Activated T-cell treated with anti-CD3 and anti-CD28 coated beads, Interleukin-2, amount 50 U/mL, for 4 hours (primary cell): Measurements from ENCODE around the gene CDK5RAP2. TPM values are rescaled to one million over a fixed set of nuclear protein-coding genes. Genes with fewer than 3 reads are reported as not detected.
"Not testable (repeated sequence)": the region's sequence is repeated elsewhere in the genome, so short reads cannot be mapped to it uniquely, and the experiment has no call there.

Source experiments
- ATAC-seq, 2 donors: fragments of 200-7000 bp; cut with Tn5 transposase; one replicate each; pipeline ENCODE4 v1.10.0; 2021
- DNase-seq: peaks from one replicate; pipeline ENCODE4 v3.0.0-alpha.2; 2020
- H3K27me3 Mint-ChIP-seq: one replicate; pipeline ENCODE4 v1.8.0; 2021; ENCODE audit warnings: low read depth, mixed read lengths
- H3K36me3 Mint-ChIP-seq: one replicate; pipeline ENCODE4 v1.8.0; 2022; ENCODE audit warnings: mixed read lengths; ENCODE audit not compliant: insufficient read depth
- H3K4me1 Mint-ChIP-seq: one replicate; pipeline ENCODE4 v1.8.0; 2021; ENCODE audit warnings: low read depth, mixed read lengths
- H3K4me3 Mint-ChIP-seq: one replicate; pipeline ENCODE4 v1.8.0; 2021; ENCODE audit warnings: mild to moderate bottlenecking, moderate library complexity, mixed read lengths
- H3K9me3 Mint-ChIP-seq: one replicate; pipeline ENCODE4 v1.8.0; 2021; ENCODE audit warnings: mixed read lengths
- total RNA-seq, 3 donors: library from RNA; stranded (reverse); gene quantifications; one replicate each; pipeline ENCODE4 v1.2.1, GENCODE V29; 2021

Gene CDK5RAP2
- total RNA-seq, 3 donors from 2014 or later = 34.2 to 36.2 (median 35.1) TPM

DNA sequence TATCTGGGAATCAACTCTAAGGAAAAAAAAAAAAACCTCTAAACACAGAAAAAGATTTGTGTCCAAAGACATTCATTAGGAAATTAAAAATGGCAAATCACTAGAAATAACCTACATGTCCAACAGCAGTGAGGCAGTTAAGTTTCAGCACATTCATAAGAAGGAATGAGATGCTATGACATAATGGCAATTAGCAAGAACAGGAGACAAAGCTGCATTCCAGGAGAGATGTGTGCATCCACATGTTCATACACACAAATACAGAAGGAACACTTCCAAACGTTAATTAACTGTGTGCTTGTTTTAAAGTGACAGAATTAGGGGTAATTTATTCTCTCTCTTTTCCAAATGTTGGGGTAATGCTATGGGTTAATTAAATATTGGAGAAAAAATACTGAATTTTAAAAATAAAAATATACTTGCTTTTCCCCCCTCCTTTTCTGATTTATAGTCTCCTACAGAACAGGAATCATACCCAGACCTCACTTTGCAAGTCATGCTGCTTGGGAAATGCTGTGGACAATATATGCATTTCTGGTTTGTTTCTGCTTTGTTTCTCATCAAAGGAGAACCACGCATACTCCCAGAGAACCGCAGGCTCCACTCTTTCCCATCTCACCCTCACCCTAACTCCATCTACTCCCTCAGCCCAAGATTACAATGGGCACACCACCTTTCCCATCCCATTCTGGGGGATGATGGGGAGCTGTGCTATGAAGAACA is 114.1 kb downstream of the CDK5RAP2 start:
- no peak for ATAC-seq
- DNase-seq = no peak
- Mint-ChIP-seq H3K4me3 (no peak overlapping the region), H3K4me1 (no peaks in the 10 kb centered on the region), H3K36me3 (peaks cover 48% of the 10 kb centered on the region), H3K27me3 (no peaks in the 10 kb centered on the region), H3K9me3 (no peaks in the 10 kb centered on the region)

DNA sequence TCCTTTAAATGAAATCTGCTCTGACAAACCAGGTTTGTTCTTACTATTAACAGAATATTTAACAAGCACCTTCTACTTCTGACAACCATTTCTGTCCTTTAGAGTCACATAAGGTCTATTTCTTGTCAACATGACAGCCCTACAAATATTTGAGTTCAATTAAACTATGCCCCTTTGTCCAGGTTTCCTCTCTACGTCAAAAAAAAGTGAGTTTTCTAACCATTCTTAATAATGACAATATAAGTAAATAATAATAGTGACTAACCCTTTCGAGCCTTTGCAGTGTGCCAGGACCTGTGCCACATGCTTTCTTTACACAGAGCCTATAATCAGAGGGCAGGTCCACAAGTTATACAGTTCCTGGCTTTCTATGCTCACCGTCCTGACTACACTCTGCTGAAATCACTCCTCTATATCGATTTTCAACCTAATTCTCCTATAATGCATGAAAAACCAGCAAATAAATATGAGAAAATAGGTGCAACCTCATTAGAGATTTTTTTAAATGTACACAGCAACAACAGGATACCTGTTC is 115.0 kb downstream of the CDK5RAP2 start:
- ATAC-seq = no peak
- no peak overlapping the region for H3K4me3 Mint-ChIP-seq
- no peaks in the 10 kb centered on the region for H3K27me3 Mint-ChIP-seq
- H3K4me1 Mint-ChIP-seq = no peaks in the 10 kb centered on the region
- no peaks in the 10 kb centered on the region for H3K9me3 Mint-ChIP-seq
- DNase-seq = no peak
- H3K36me3 Mint-ChIP-seq = peaks cover 50% of the 10 kb centered on the region

DNA sequence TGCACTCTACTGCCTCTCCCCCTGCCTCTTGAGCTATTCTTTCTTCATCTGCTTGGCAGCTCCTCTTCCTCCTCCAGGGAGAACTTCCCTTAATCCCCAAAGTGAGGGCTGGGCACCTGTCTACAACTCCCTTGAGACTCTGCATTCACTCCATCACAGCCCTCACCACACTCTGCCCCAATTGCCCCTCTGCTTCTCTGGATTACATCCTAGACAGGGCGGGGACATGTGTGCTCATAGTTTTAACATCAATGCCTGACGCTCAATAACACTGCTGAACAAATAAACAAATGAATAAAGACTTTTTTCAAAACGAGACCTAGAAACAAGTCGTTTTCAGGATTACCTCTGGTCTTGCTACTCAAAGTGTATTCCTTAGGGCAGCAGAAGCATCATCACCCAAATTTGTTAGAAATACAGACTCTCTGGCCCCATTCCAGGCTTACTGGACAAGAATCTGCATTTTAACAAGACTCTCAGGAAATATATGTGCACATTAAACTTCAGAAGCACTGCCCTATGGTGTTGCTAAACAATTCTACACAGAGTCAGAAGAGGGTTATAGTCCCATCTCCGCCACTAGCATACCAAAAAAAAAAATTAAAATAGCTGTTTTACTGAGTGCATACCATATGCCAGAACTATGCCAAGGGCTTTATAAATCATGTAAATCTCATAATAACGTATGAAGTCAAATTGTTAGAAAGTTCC is 115.6 kb downstream of the CDK5RAP2 start:
- Mint-ChIP-seq H3K36me3 (peaks cover 48% of the 10 kb centered on the region), H3K4me1 (no peaks in the 10 kb centered on the region), H3K9me3 (no peaks in the 10 kb centered on the region), H3K27me3 (no peaks in the 10 kb centered on the region), H3K4me3 (no peak overlapping the region)
- ATAC-seq (no peak), DNase-seq (no peak)

DNA sequence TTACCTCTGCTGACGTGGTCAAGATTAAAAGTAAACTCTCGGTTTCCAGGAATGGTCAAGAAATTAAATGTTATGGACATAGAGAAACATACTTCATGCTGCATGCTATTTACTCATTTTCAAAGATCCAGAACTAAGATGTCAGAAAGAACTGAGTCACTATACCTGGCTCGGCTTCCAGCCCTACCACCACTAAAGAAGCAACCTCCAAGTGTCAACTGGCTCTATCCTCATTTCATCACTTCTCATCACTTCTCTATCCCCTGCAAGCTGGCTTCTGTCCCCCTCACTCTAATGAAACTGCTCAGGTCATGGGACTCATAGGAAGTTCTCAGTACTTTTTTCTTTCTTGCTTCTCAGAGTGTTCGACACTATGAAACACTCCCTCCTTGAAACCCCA is 116.2 kb downstream of the CDK5RAP2 start:
- H3K9me3 Mint-ChIP-seq = no peaks in the 10 kb centered on the region
- H3K36me3 Mint-ChIP-seq = peaks cover 49% of the 10 kb centered on the region
- H3K4me3 Mint-ChIP-seq = no peak overlapping the region
- no peak for ATAC-seq
- no peak for DNase-seq
- no peaks in the 10 kb centered on the region for H3K4me1 Mint-ChIP-seq
- no peaks in the 10 kb centered on the region for H3K27me3 Mint-ChIP-seq

DNA sequence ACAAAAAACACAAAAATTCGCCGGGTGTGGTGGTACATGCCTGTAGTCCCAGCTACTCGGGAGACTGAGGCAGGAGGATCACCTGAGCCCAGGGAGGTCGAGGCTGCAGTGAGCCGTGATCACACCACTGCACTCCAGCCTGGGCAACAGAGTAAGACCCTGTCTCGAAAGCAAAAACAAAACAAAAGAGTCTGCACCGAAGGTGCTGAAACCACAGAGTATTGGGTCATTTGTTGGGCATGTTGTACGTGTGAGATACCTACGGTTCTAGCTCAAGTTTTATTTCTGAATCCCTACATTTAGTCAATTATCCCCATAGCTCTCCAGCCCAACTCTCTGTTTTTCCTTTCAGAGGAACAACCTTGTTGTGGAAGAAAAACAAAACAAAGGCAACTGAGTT is 118.3 kb downstream of the CDK5RAP2 start:
- peaks cover 57% of the 10 kb centered on the region for H3K36me3 Mint-ChIP-seq
- H3K27me3 Mint-ChIP-seq, H3K4me3 Mint-ChIP-seq, ATAC-seq, H3K9me3 Mint-ChIP-seq, DNase-seq, H3K4me1 Mint-ChIP-seq: not testable (repeated sequence)

DNA sequence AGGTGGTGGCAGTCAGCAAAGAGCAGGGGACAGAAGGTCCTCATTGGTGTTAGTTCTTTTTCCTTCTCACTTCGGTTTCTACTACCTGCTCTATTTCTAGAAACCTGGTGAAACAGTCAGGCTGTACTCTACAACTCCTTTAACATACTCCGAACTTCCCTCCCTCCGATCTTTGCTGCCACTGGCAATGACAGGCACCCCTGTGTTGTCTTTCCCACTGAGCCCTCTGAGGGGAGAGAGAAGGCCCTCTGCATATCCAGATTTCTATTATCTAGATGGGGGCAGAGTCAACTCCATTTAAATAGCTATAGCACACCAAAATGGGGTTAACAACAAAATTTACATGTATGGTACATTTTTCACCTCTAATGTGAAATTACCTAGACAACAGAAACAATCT is 123.7 kb downstream of the CDK5RAP2 start:
- Mint-ChIP-seq H3K27me3 (no peaks in the 10 kb centered on the region), H3K36me3 (peaks cover 63% of the 10 kb centered on the region)

DNA sequence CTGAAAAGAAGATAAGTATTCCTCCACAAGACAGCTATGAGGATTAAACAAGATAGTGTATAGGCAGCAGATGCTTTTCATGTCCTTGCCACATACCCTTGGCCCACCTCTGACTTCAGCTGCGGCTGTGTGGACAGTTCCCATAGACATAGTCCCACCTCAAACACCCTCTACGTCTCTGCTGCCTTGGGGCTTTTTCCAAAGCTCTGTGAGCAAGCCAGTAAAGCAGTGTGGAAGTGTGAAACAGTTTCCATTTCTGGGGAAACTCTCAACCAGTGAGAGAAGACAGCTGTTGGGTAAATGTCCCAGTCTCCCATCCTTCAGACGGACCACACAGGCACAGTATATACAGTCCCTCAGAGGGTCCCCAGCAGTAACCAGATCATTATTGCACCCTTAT is 125.5 kb downstream of the CDK5RAP2 start:
- peaks cover 59% of the 10 kb centered on the region for H3K36me3 Mint-ChIP-seq
- no peak overlapping the region for H3K4me3 Mint-ChIP-seq

More for the DNA sequence above, 123.7 kb downstream of the CDK5RAP2 start:
- ATAC-seq (no peak), DNase-seq (no peak)
- H3K4me1 Mint-ChIP-seq = no peaks in the 10 kb centered on the region
- H3K9me3 Mint-ChIP-seq = no peaks in the 10 kb centered on the region
- no peak overlapping the region for H3K4me3 Mint-ChIP-seq

GRCh38 chr9:120453792-120454191 is 126.2 kb downstream of the CDK5RAP2 start:
- DNase-seq (no peak), ATAC-seq (no peak)
- Mint-ChIP-seq H3K36me3 (peaks cover 61% of the 10 kb centered on the region), H3K4me1 (peaks cover 4% of the 10 kb centered on the region), H3K9me3 (no peaks in the 10 kb centered on the region), H3K4me3 (no peak overlapping the region), H3K27me3 (no peaks in the 10 kb centered on the region)

More for the DNA sequence above, 125.5 kb downstream of the CDK5RAP2 start:
- ATAC-seq = no peak
- no peak for DNase-seq
- no peaks in the 10 kb centered on the region for H3K27me3 Mint-ChIP-seq
- H3K4me1 Mint-ChIP-seq = no peaks in the 10 kb centered on the region
- no peaks in the 10 kb centered on the region for H3K9me3 Mint-ChIP-seq

- Mint-ChIP-seq H3K4me1 (peaks cover 4% of the 10 kb centered on the region), H3K36me3 (peaks cover 54% of the 10 kb centered on the region), H3K4me3 (no peak overlapping the region), H3K9me3 (no peaks in the 10 kb centered on the region), H3K27me3 (no peaks in the 10 kb centered on the region)
- no peak for DNase-seq
- no peak for ATAC-seq
Observed at GRCh38 chr9:120452631-120453030, 127.3 kb downstream of the CDK5RAP2 start.

GRCh38 chr9:120450916-120451315 is 129.1 kb downstream of the CDK5RAP2 start:
- no peak for DNase-seq
- Mint-ChIP-seq H3K4me1 (peaks cover 16% of the 10 kb centered on the region), H3K36me3 (peaks cover 49% of the 10 kb centered on the region), H3K9me3 (no peaks in the 10 kb centered on the region), H3K4me3 (no peak overlapping the region), H3K27me3 (no peaks in the 10 kb centered on the region)
- no peak for ATAC-seq

DNA sequence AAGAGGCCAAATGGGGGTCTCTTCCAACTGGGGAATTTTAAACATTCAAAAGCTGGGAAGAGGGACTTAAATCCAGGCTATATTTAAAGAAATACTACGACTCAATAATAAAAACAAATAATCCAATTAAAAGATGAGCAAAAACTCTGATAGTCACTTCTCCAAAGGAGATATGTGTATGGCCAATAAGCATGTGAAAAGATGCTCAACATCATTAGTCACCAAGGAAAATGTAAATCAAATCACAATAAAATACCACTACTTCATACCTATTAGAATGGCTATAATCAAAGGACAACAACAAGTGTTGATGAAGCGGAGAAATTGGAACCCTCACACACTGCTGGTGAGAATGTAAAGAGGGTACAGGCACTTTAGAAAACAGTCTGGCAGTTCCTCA is 130.4 kb downstream of the CDK5RAP2 start:
- DNase-seq (no peak), ATAC-seq (no peak)
- Mint-ChIP-seq H3K27me3 (no peaks in the 10 kb centered on the region), H3K36me3 (peaks cover 40% of the 10 kb centered on the region), H3K4me1 (peaks cover 16% of the 10 kb centered on the region), H3K9me3 (no peaks in the 10 kb centered on the region), H3K4me3 (no peak overlapping the region)

DNA sequence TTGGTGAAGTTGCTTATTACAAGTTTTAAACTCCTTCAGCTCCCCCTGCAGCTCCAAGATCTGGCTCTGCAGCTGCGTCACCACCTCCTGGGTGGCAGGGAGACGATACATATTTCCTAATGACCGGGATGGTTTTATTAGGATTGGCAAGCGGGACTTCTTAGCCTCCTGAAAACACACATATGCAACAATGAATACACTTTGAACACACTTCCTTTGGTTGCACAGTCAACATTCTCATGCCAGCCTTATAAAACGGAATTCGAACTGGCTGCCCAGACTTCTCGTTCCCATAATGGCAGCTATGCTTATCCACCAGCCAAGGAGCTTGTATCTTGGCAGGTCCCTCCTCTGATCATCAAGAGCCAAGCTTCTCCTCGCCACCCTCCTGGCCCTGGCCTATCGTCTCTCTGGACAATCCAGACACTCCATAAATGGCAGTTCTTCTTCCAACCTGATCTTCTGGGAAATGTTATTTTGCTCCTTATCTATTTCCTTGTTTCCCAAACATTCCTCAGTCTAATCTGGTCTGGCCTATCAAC is 131.9 kb downstream of the CDK5RAP2 start:
- Mint-ChIP-seq H3K36me3 (peaks cover 36% of the 10 kb centered on the region), H3K4me1 (peaks cover 16% of the 10 kb centered on the region), H3K27me3 (no peaks in the 10 kb centered on the region), H3K4me3 (no peak overlapping the region), H3K9me3 (no peaks in the 10 kb centered on the region)
- ATAC-seq (no peak), DNase-seq (no peak)

GRCh38 chr9:120446671-120447070 is 133.3 kb downstream of the CDK5RAP2 start:
- Mint-ChIP-seq H3K4me3 (no peak overlapping the region), H3K4me1 (peaks cover 16% of the 10 kb centered on the region)
- no peak for DNase-seq

DNA sequence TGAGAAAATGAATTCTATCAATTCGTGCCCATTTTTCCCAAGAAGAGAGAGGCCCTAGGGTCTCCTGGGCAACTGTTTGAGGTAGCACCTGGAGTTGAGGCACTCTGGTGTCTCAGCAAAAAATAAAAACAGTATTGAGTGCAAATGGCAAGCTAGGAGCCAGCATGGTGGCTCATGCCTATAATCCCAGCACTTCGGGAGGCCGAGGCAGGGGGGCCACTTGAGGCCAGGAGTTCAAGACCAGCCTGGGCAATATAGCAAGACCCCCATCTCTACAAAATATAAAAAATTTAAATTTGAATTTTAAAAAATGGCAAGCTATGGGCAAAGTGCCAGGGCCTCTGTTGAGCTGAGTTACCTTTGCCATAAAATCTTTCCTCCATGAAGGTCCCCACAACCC is 136.0 kb downstream of the CDK5RAP2 start:
- no peaks in the 10 kb centered on the region for H3K27me3 Mint-ChIP-seq
- no peak overlapping the region for H3K4me3 Mint-ChIP-seq
- ATAC-seq (no peak), DNase-seq (no peak)
- no peaks in the 10 kb centered on the region for H3K9me3 Mint-ChIP-seq
- H3K4me1 Mint-ChIP-seq = peaks cover 14% of the 10 kb centered on the region
- H3K36me3 Mint-ChIP-seq = peaks cover 43% of the 10 kb centered on the region

More at GRCh38 chr9:120446671-120447070, 133.3 kb downstream of the CDK5RAP2 start:
- Mint-ChIP-seq H3K27me3 (no peaks in the 10 kb centered on the region), H3K9me3 (no peaks in the 10 kb centered on the region), H3K36me3 (peaks cover 29% of the 10 kb centered on the region)
- no peak for ATAC-seq
